HepG2 (cell line): Measurements from ENCODE around the gene MXD1. TPM values are rescaled to one million over a fixed set of nuclear protein-coding genes. Genes with fewer than 3 reads are reported as not detected.

Experiments used
- CCAR2 ChIP-seq: fragments of 200-400 bp; formaldehyde crosslinking; optimal IDR thresholded peaks from 2 replicates; pipeline ENCODE3; 2018; ENCODE audit warnings: low read depth, mild to moderate bottlenecking, low read length, moderate library complexity
- EED ChIP-seq: sonication (generic); formaldehyde crosslinking; IDR thresholded peaks from 2 replicates; pipeline ENCODE4 v1.5.0; 2020; ENCODE audit warnings: mild to moderate bottlenecking, missing genetic modification reagents
- FOXC1 ChIP-seq: sonication (generic); formaldehyde crosslinking; IDR thresholded peaks from 2 replicates; pipeline ENCODE4 v1.8.0; 2022; ENCODE audit warnings: mild to moderate bottlenecking, missing genetic modification reagents, borderline replicate concordance
- GATAD2A ChIP-seq: IDR thresholded peaks from 2 replicates; pipeline ENCODE4 v1.6.1; 2016
- HNF1A ChIP-seq, 2 experiments: sonication (generic) in 1 of 2; formaldehyde crosslinking in 1 of 2; IDR thresholded peaks; 2 replicates each; pipeline versions ENCODE4 v1.4.0 to v1.6.1; 2016 to 2020; ENCODE audit warnings: borderline replicate concordance in 1 of 2, low read depth in 1 of 2, mild to moderate bottlenecking in 1 of 2, missing genetic modification reagents in 1 of 2
- KLF16 ChIP-seq, 2 experiments: sonication (generic) in 1 of 2; formaldehyde crosslinking in 1 of 2; IDR thresholded peaks; 2 replicates each; pipeline versions ENCODE4 v1.6.1 to v1.8.0; 2016 to 2023; ENCODE audit warnings: missing genetic modification reagents in 2 of 2, missing compliant biosample characterization in 1 of 2
- MEIS2 ChIP-seq: sonication (generic); formaldehyde crosslinking; IDR thresholded peaks from 2 replicates; pipeline ENCODE4 v1.9.0; 2021; ENCODE audit warnings: mild to moderate bottlenecking, missing genetic modification reagents
- NFAT5 ChIP-seq: sonication (generic); formaldehyde crosslinking; IDR thresholded peaks from 2 replicates; pipeline ENCODE4 v1.4.0; 2020; ENCODE audit warnings: missing genetic modification reagents
- PHB2 ChIP-seq: fragments of 450-650 bp; IDR thresholded peaks from 2 replicates; pipeline ENCODE4 v1.6.1; 2018; ENCODE audit not compliant: partially characterized antibody
- RFXANK ChIP-seq: IDR thresholded peaks from 2 replicates; pipeline ENCODE4 v1.6.1; 2016
- SMAD9 ChIP-seq: sonication (generic); formaldehyde crosslinking; IDR thresholded peaks from 2 replicates; pipeline ENCODE4 v1.5.1; 2020; ENCODE audit warnings: mild to moderate bottlenecking, missing genetic modification reagents
- SRSF1 ChIP-seq: fragments of 200-400 bp; formaldehyde crosslinking; optimal IDR thresholded peaks from 2 replicates; pipeline ENCODE3; 2017; ENCODE audit warnings: mild to moderate bottlenecking, low read depth, low read length, moderate library complexity
- ZMAT5 ChIP-seq: sonication (generic); formaldehyde crosslinking; IDR thresholded peaks from 2 replicates; pipeline ENCODE4 v1.5.0; 2020; ENCODE audit warnings: mild to moderate bottlenecking, low read depth, missing genetic modification reagents, borderline replicate concordance
- ZNF326 ChIP-seq: sonication (generic); formaldehyde crosslinking; IDR thresholded peaks from 2 replicates; pipeline ENCODE4 v1.4.0; 2020; ENCODE audit warnings: missing genetic modification reagents, borderline replicate concordance
- ZNF331 ChIP-seq: sonication (generic); formaldehyde crosslinking; IDR thresholded peaks from 2 replicates; pipeline ENCODE4 v1.4.0; 2020; ENCODE audit warnings: missing genetic modification reagents
- ZNF337 ChIP-seq: sonication (generic); formaldehyde crosslinking; IDR thresholded peaks from 2 replicates; pipeline ENCODE4 v1.5.1; 2020; ENCODE audit warnings: missing genetic modification reagents, low read depth, mild to moderate bottlenecking, borderline replicate concordance
- polyA plus RNA-seq, 8 experiments: library from polyadenylated mRNA; depleted of rRNA in 3 of 8; stranded (reverse) in 7 of 8; unstranded in 1 of 8; fragments of >200 nt; fragmentation: Illumina TruSeq in 4 of 8; extraction: Trizol in 4 of 8; gene quantifications; 2 replicates each; pipeline versions ENCODE4 v1.2.1 to v1.2.3, GENCODE V29; 2011 to 2016; ENCODE audit warnings: low read depth in 4 of 8, missing spikeins in 1 of 8, mixed read lengths in 1 of 8; ENCODE audit not compliant: insufficient read depth in 1 of 8
- total RNA-seq, 5 experiments: library from RNA; depleted of rRNA; stranded (reverse); fragments of >200 nt; fragmentation: Illumina TruSeq; extraction: Trizol; gene quantifications; 2 replicates each; pipeline ENCODE4 v1.2.3, GENCODE V29; 2016; ENCODE audit warnings: low read depth in 1 of 5
- TF ChIP-seq, protein P1 (sequence below): sonication (generic); formaldehyde crosslinking; IDR thresholded peaks from 2 replicates; pipeline ENCODE4 v1.4.0; 2020; ENCODE audit warnings: missing genetic modification reagents

MXD1 gene
- total and polyA plus RNA-seq, 2 of the 13 experiments (the other 11 are each of a cell fraction or from before 2014, with no cell fraction given): 6.4 to 14.9 TPM

DNA sequence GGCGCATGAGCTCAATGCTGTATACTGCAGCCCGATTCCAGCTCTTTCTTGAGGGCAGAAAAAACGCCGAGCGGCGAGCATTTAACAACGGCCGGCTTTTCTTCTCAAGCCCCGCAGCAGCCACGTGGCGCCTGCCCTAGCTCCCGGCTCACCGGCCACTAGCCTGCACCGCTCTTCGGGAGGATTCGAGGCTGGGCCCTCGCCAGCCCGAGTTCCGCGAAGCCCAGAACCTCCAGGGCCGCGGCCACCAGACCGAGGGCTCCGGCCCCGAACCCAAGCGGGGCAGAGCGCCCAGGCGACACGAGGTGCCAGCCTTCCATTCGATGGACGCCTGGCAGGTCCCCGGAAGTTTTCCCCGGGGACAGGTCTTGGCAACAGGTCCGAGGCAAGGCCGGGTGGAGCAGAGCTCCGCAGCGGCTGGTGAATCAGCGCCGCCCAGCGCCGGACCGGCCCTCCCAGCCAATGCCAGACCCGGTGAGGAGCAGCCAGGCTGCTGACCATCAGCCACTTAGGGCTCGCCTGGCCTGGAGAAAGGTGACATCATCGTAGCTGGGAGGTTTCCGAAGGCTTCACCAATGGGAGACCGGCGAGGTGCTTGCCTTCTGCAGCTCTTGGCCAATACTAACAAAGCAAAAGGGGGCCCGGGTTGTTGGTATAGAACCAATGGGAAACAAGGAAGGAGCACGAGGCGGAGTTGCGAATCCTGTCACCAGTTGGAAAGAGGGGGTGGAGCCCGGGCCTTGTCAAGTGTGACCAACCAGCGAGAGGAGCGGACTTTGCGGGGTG, 552 bp upstream of the MXD1 start (continued):
- TF ChIP-seq PHB2: no peak
- TF ChIP-seq NFAT5 (CRISPR knock-in tag): peak; percentile 97; the same call in 1 of the 2 replicates
- TF ChIP-seq MEIS2: peak; percentile 82
- TF ChIP-seq ZMAT5: no peak
- peak; percentile 60; the same call in 1 of the 2 replicates for TF ChIP-seq GATAD2A
- peak; percentile 45; the same call in 1 of the 2 replicates for TF ChIP-seq ZNF326 (CRISPR knock-in tag)
- peak; percentile 89 for TF ChIP-seq ZNF337
- TF ChIP-seq FOXC1: peak; percentile 90
- peak; percentile 92 for TF ChIP-seq EED (CRISPR knock-in tag)
- TF ChIP-seq CCAR2: no peak
- peak; percentile 72 for TF ChIP-seq SMAD9 (CRISPR knock-in tag)
- no peak for TF ChIP-seq HNF1A (IDR thresholded peaks at IDR 0.05; ENCODE audit: low read depth)
- TF ChIP-seq HNF1A (CRISPR knock-in tag; IDR thresholded peaks at IDR 0.05; ENCODE audit: borderline replicate concordance): peak; percentile 77
- TF ChIP-seq RFXANK (CRISPR knock-in tag): peak; percentile 99
- peak; percentile 95 for TF ChIP-seq ZNF331 (CRISPR knock-in tag)
- TF ChIP-seq SRSF1: peak; percentile 93
- TF ChIP-seq KLF16 (CRISPR knock-in tag; IDR thresholded peaks at IDR 0.05): peak in 1 of 2 experiments; percentile 96; a peak in 2 of 4 replicates
- TF ChIP-seq, protein P1, sequence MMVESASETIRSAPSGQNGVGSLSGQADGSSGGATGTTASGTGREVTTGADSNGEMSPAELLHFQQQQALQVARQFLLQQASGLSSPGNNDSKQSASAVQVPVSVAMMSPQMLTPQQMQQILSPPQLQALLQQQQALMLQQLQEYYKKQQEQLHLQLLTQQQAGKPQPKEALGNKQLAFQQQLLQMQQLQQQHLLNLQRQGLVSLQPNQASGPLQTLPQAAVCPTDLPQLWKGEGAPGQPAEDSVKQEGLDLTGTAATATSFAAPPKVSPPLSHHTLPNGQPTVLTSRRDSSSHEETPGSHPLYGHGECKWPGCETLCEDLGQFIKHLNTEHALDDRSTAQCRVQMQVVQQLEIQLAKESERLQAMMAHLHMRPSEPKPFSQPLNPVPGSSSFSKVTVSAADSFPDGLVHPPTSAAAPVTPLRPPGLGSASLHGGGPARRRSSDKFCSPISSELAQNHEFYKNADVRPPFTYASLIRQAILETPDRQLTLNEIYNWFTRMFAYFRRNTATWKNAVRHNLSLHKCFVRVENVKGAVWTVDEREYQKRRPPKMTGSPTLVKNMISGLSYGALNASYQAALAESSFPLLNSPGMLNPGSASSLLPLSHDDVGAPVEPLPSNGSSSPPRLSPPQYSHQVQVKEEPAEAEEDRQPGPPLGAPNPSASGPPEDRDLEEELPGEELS (CRISPR knock-in tag): no peak; the same call in 1 of the 2 replicates
